Uterus (tissue), 4 donors: ENCODE data around the gene SPNS1. TPM values are rescaled to one million over a fixed set of nuclear protein-coding genes. Genes with fewer than 3 reads are reported as not detected.
A peak's percentile ranks its signal among the peaks of the same experiment; 100 is the strongest.
"Not testable (repeated sequence)": the region's sequence is repeated elsewhere in the genome, so short reads cannot be mapped to it uniquely, and the experiment has no call there.

Experiments used
- DNase-seq, 2 donors: peaks; one replicate each; pipeline ENCODE4 v3.0.0-alpha.2; 2019 to 2020
- H3K27ac ChIP-seq, 2 donors: fragments of 200-600 bp; sonication (generic); 1 replicate in 1 of 2; 2 replicates in 1 of 2; pipeline ENCODE4 v1.5.1; 2016 to 2018
- H3K27me3 ChIP-seq, 2 donors: fragments of 200-600 bp; sonication (generic); one replicate each; pipeline ENCODE4 v1.5.1; 2018 to 2019; ENCODE audit warnings: control low read depth in 1 of 2
- H3K36me3 ChIP-seq, 2 donors: fragments of 200-600 bp; sonication (generic); one replicate each; pipeline ENCODE4 v1.5.1; 2019; ENCODE audit warnings: control low read depth in 1 of 2
- H3K4me1 ChIP-seq, 2 donors: fragments of 200-600 bp; sonication (generic); one replicate each; pipeline ENCODE4 v1.5.1; 2018 to 2019; ENCODE audit warnings: control low read depth in 1 of 2
- H3K4me3 ChIP-seq, 2 donors: fragments of 200-600 bp; sonication (generic); 1 replicate in 1 of 2; 2 replicates in 1 of 2; pipeline ENCODE4 v1.5.1; 2018 to 2019; ENCODE audit warnings: mild to moderate bottlenecking in 1 of 2
- H3K9me3 ChIP-seq, 2 donors: fragments of 200-600 bp; sonication (generic); one replicate each; pipeline ENCODE4 v1.5.1; 2019; ENCODE audit warnings: control low read depth in 1 of 2
- POLR2A ChIP-seq, 2 donors: fragments of 450-650 bp; IDR thresholded peaks; one replicate each; pipeline ENCODE4 v1.6.1; 2016; ENCODE audit warnings: antibody characterized with exemption in 2 of 2, mild to moderate bottlenecking in 1 of 2, moderate library complexity in 1 of 2
- intact Hi-C: fragments of 100-400 bp; cut with DNase I; formaldehyde crosslinking; loops from one replicate; pipeline ENCODE4 v1.15.1; 2023; ENCODE audit warnings: low total_unique reads
- total RNA-seq, 4 donors: library from RNA; depleted of rRNA in 3 of 4; stranded (reverse); fragments of >200 nt in 3 of 4; gene quantifications; one replicate each; pipeline versions ENCODE4 v1.1.0 to v1.2.4, GENCODE V29; 2014 to 2023
- TF ChIP-seq, protein P1 (sequence below), 4 experiments: fragments of 200-600 bp in 2 of 4; fragments of 450-650 bp in 2 of 4; sonication (generic) in 2 of 4; IDR thresholded peaks; one replicate each; pipeline ENCODE4 v1.5.1; 2016 to 2019; ENCODE audit warnings: antibody characterized with exemption in 4 of 4, mild to moderate bottlenecking in 2 of 4, moderate library complexity in 1 of 4
- donor health status: DM: yes; HTN: yes; CAD: no.

Gene SPNS1
- total RNA-seq, 4 donors from 2014 or later: 7.4 to 74.3 (median 25.3) TPM

DNA sequence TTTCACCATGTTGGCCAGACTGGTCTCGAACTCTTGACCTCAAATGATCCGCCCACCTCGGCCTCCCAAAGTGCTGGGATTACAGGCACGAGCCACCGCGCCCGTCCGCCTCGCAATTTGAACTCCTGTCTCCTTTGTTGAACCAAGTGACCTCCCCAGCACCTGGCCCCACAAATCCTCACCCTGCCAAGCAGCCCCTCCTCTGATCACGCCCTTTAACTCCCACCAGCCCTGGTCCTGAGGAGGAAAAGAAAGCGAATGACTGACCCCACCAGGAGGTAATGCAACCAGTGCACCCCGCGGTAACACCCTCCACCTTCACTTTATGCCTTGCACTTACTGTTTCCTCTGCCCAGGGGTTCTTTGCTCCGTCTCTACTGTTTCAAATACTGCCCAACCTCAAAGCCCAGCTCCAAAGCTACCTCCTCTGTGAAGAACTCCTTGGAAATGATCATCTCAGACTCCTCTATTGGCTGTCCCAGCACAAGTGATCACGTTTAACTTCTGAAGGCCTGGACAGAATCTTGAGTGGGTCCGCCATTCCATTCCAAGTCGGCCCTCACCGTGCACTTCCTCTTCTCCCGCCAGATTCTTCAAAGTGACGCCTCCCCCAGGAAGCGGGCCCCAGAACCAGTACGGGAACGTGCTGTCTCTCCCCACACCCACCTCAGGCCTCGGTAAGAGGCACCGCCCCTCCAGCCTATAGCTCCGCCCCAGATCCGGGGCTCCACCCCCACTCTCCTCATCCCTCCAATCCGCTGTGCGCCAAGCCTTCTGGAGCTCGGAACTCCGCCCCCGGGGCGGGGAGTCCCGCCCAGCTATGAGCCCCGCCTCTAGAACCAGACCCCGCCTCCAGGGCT lies 38.4 kb upstream of the SPNS1 start:
- H3K9me3 ChIP-seq: no peaks in the 10 kb centered on the region
- H3K27ac ChIP-seq: no peak overlapping the region
- no peaks in the 10 kb centered on the region for H3K27me3 ChIP-seq
- no peaks in the 10 kb centered on the region for H3K36me3 ChIP-seq
- intact Hi-C loops: no loop called here
- peak; percentile 57 to 72 for DNase-seq
- H3K4me3 ChIP-seq: no peak overlapping the region
- no peaks in the 10 kb centered on the region for H3K4me1 ChIP-seq
- TF ChIP-seq POLR2A (IDR thresholded peaks at IDR 0.05): no peak
- TF ChIP-seq, protein P1, sequence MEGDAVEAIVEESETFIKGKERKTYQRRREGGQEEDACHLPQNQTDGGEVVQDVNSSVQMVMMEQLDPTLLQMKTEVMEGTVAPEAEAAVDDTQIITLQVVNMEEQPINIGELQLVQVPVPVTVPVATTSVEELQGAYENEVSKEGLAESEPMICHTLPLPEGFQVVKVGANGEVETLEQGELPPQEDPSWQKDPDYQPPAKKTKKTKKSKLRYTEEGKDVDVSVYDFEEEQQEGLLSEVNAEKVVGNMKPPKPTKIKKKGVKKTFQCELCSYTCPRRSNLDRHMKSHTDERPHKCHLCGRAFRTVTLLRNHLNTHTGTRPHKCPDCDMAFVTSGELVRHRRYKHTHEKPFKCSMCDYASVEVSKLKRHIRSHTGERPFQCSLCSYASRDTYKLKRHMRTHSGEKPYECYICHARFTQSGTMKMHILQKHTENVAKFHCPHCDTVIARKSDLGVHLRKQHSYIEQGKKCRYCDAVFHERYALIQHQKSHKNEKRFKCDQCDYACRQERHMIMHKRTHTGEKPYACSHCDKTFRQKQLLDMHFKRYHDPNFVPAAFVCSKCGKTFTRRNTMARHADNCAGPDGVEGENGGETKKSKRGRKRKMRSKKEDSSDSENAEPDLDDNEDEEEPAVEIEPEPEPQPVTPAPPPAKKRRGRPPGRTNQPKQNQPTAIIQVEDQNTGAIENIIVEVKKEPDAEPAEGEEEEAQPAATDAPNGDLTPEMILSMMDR (IDR thresholded peaks at IDR 0.05): no peak

DNA sequence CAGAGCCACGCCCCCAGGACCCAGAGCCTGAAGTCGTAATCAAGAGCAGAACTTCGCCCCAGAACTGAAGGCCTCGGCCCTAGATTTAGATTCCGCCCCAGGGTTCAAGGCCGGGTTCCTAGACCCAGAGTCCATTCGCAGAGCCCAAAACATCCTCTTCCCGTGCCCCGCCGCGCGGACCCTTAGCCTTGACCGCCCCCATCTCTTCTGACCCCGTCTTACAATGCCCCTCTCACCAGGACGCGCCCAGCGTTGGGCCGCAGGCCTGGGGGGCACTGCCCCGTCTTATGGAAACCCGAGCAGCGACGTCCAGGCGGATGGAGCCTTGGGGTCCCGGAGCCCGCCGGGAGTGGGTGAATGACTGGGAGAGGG lies 37.8 kb upstream of the SPNS1 start:
- Histone ChIP-seq H3K27me3 (no peaks in the 10 kb centered on the region), H3K9me3 (no peaks in the 10 kb centered on the region), H3K4me1 (no peaks in the 10 kb centered on the region), H3K4me3 (no peak overlapping the region), H3K36me3 (no peaks in the 10 kb centered on the region), H3K27ac (no peak overlapping the region)
- no peak for DNase-seq
- intact Hi-C loops: no loop called here
- TF ChIP-seq, protein P1 (IDR thresholded peaks at IDR 0.05): no peak
- no peak for TF ChIP-seq POLR2A (IDR thresholded peaks at IDR 0.05)

DNA sequence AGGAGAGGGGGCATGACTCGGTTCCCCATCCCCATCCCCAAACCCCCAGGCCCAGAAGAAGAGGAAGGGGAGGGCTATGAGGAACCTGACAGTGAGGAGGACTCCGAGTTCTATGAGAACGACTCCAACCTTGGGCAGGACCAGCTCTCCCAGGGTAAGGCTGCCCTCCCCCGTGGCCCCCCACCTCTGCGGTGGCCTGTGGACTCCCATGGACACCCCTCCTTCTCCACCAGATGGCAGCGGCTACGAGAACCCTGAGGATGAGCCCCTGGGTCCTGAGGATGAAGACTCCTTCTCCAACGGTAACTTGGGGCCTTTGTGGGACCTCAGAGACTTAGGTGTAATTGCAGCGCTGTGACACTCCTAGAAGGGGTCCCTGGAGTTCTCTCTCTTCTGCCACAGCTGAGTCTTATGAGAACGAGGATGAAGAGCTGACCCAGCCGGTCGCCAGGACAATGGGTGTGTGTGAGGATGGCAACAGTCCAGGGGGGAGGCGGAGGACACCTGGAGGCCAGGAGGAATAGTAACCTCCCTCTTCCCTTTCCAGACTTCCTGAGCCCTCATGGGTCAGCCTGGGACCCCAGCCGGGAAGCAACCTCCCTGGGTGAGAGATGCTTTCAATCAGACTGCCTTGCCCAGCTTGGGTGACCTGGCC lies 37.2 kb upstream of the SPNS1 start:
- H3K4me3 ChIP-seq: no peak overlapping the region
- H3K4me1 ChIP-seq: no peaks in the 10 kb centered on the region
- TF ChIP-seq POLR2A (IDR thresholded peaks at IDR 0.05): no peak
- TF ChIP-seq, protein P1 (IDR thresholded peaks at IDR 0.05): no peak
- DNase-seq: no peak
- no peaks in the 10 kb centered on the region for H3K27me3 ChIP-seq
- no peaks in the 10 kb centered on the region for H3K36me3 ChIP-seq
- no peak overlapping the region for H3K27ac ChIP-seq
- intact Hi-C loops: no loop called here
- no peaks in the 10 kb centered on the region for H3K9me3 ChIP-seq

DNA sequence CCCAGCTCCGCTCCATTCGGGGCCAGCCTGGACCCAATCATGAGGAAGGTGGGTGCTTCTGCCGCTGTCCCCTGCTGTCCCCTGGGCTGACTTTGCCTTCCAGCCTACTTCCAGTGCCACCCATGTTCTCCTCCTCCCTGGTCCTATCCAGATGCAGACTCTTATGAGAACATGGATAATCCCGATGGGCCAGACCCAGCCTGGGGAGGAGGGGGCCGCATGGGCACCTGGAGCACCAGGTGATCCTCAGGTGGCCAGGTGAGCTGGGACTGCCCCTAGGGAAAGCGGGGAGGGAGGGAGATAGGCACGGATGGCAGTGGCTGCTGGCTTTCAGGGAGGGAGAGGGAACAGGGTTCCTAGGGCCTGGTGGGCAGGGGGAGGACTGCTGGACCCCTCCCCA lies 35.9 kb upstream of the SPNS1 start:
- Histone ChIP-seq H3K36me3 (no peaks in the 10 kb centered on the region), H3K27ac (no peak overlapping the region), H3K4me1 (no peaks in the 10 kb centered on the region), H3K4me3 (no peak overlapping the region), H3K27me3 (no peaks in the 10 kb centered on the region), H3K9me3 (no peaks in the 10 kb centered on the region)
- no peak for DNase-seq
- intact Hi-C loops: no loop called here
- no peak for TF ChIP-seq POLR2A (IDR thresholded peaks at IDR 0.05)
- TF ChIP-seq, protein P1 (IDR thresholded peaks at IDR 0.05): no peak

DNA sequence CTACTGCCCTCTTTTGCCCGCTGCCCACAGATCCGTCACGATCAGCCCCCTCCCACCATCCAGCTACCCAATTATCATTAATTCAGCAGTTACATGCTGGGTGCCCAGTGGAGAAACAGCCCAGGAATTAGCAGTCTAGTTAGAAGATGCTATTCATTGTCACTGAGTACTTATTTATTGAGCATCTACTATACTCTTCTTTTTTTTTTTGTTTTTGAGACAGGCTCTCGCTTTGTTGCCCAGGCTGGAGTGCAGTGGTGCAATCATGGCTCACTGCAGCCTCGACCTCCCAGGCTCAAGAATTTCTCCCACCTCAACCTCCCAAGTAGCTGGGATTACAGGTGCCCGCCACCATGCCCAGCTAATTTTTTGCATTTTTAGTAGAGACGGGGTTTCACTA lies 34.8 kb upstream of the SPNS1 start:
- DNase-seq, intact Hi-C loops, H3K27ac ChIP-seq: not testable (repeated sequence)

More for the DNA sequence above, 34.8 kb upstream of the SPNS1 start:
- not testable (repeated sequence) for H3K4me3 ChIP-seq, H3K9me3 ChIP-seq, H3K27me3 ChIP-seq, H3K4me1 ChIP-seq, H3K36me3 ChIP-seq
